Measurements from ENCODE around the gene PCIF1. TPM values are rescaled to one million over a fixed set of nuclear protein-coding genes. Genes with fewer than 3 reads are reported as not detected.

PCIF1 gene
- polyA plus RNA-seq, 3 donors: 41.0 to 54.9 (median 50.4) TPM

GRCh38 chr20:45890077-45890984 lies 44.2 kb upstream of the PCIF1 start:
- WGBS (ENCODE audit: insufficient coverage): under 1% methylated on average over 79 of the region's 79 CpGs
- Histone ChIP-seq H3K4me3 (replicated peaks in 1 of 3; ENCODE audit: low read depth in 2 of 3, low read length in 3 of 3) (peak overlapping the region; percentile 62 to 95 (median 72)), H3K9me3 (replicated peaks in 1 of 2; ENCODE audit: control insufficient read depth in 1 of 2, insufficient read depth in 1 of 2, low read length in 2 of 2) (no peaks in the 10 kb centered on the region), H3K36me3 (replicated peaks in 1 of 2; ENCODE audit: control insufficient read depth in 1 of 2, insufficient read depth in 2 of 2, low read length in 2 of 2) (peaks cover 27 to 41% of the 10 kb centered on the region in 2 donors), H3K79me2 (ENCODE audit: insufficient read depth, low read length) (peaks cover 46% of the 10 kb centered on the region), H3K27me3 (ENCODE audit: control insufficient read depth in 2 of 2, insufficient read depth in 2 of 2, low read length in 2 of 2) (no peaks in the 10 kb centered on the region), H2AFZ (ENCODE audit: insufficient read depth, low read depth, low read length, poor library complexity, severe bottlenecking) (peak overlapping the region; percentile 92), H3K4me2 (replicated peaks; ENCODE audit: extremely low read depth, low read length, poor library complexity, severe bottlenecking) (peak overlapping the region; percentile 99), H3K9ac (ENCODE audit: insufficient read depth, low read length, poor library complexity, severe bottlenecking) (peak overlapping the region; percentile 78), H3K4me1 (ENCODE audit: control insufficient read depth in 1 of 2, insufficient read depth in 2 of 2, low read length in 2 of 2) (peaks cover 37 to 49% of the 10 kb centered on the region in 2 donors), H4K20me1 (ENCODE audit: insufficient read depth, low read length) (peaks cover 28% of the 10 kb centered on the region), H3K27ac (ENCODE audit: low read depth in 1 of 2, low read length in 2 of 2) (peak overlapping the region; percentile 59 to 87)
- H3K4me3 Mint-ChIP-seq: peak overlapping the region; percentile 91 to 93
- H3K27ac Mint-ChIP-seq: peak overlapping the region in 6 of 7 donors; percentile 46 to 96 (median 87)
- peak; percentile 75 for TF ChIP-seq CTCF (IDR thresholded peaks at IDR 0.05)
- DNase-seq: peak; percentile 69 to 82 (median 79)
- H3K9me3 Mint-ChIP-seq: peaks cover 0 to 2% (median 0%) of the 10 kb centered on the region in 7 donors
- H3K4me1 Mint-ChIP-seq: peaks cover 35% of the 10 kb centered on the region
- H3K27me3 Mint-ChIP-seq (ENCODE audit: low read depth in 3 of 3): no peaks in the 10 kb centered on the region
- H3K36me3 Mint-ChIP-seq: peaks cover 34 to 44% of the 10 kb centered on the region in 2 donors
- intact Hi-C loops (cut with micrococcal nuclease): loop anchor here (2.0 to 5.0 kb wide), 2 partner anchors 33 to 44 kb away; partner anchors contain the start of genes ACOT8 (in 1 of the 2), PCIF1 (in 1 of the 2) and ZSWIM3 (in 1 of the 2)

Measured in CD14-positive monocyte (primary cell).